GM18505 (cell line): Measurements from ENCODE around the gene SELENOP.

Source experiments
- ATAC-seq: cut with Tn5 transposase; IDR thresholded peaks from one replicate; pipeline ENCODE4 v1.9.1; 2021; ENCODE audit not compliant: unreplicated experiment
- POLR2A ChIP-seq: IDR thresholded peaks from 4 replicates; pipeline ENCODE4 v1.6.1; 2011; ENCODE audit warnings: borderline replicate concordance; ENCODE audit not compliant: insufficient read depth, insufficient read length; ENCODE audit errors: extremely low read depth

SELENOP gene

DNA sequence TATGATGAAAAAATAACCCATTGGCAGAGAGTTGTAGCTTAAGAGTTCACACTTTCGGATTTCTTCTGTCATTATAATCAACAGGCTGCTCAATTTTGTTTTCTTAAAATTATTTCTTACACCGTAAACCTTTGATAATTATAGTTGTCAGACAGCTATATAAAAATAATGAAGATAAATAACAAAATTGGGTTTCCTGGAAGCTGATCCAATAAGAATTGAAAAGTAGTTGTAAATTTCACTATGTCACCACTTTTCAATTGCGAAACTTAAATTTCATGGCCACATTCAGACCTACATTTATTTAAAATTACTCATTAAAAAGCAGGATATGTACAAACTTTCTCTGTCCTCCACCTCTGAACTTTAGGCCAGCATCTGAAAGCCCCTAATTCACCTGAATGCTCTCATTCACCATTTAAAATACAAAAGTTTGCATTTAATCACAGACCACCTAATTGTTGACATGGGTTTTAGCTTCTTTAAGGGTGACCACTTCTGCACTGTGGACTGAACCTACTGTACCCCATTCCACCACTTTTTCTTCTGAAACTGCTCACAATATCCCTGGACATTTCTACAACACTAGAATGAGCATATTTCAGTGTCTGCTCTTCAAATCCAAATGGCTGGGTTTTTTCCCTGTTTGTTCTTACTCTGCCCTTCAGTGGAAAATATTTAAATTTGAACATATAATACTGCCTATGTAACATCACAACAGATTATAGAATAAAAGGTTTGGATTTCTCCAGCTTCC lies 680 bp downstream of the SELENOP start:
- no peak for TF ChIP-seq POLR2A
- ATAC-seq, result no peak

GRCh38 chr5:42808888-42809611 lies 2.6 kb downstream of the SELENOP start:
- ATAC-seq, result no peak
- no peak for TF ChIP-seq POLR2A

DNA sequence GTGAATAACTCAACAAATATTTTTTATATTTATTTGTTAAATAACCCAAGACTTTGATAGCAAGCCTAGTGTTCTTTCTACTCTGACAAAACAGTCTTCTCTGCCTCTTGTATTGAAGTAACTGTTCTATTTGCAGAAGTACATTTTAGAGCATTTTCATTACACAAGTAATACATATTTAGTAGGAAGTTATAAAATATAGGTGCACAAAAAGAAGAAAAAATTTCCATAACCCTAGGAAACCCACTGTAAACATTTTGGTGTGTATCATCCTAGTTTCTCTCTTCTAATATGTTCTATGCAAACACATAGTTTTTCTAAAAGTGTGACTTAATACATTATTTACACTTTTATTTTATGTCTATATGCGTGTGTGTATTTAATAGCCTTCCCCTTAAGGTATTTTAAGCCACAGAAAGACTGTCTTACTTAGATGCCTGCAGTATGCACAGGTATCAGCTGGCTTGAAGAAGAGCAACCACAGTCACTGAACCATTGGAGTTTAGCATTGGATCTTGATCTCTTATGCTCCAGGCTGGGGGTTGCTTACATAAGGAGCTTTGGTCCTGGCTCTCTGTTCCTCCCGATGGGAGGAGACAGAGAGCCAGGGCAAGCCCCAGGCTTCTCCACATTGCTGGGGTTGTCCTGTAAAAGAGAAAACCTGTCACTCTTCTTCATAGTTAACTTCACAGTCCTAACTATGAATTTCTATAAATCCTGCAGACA lies 3.8 kb downstream of the SELENOP start:
- ATAC-seq, result no peak
- TF ChIP-seq POLR2A, result no peak

GRCh38 chr5:42806701-42807262 lies 4.9 kb downstream of the SELENOP start:
- ATAC-seq, result no peak
- TF ChIP-seq POLR2A, result no peak

DNA sequence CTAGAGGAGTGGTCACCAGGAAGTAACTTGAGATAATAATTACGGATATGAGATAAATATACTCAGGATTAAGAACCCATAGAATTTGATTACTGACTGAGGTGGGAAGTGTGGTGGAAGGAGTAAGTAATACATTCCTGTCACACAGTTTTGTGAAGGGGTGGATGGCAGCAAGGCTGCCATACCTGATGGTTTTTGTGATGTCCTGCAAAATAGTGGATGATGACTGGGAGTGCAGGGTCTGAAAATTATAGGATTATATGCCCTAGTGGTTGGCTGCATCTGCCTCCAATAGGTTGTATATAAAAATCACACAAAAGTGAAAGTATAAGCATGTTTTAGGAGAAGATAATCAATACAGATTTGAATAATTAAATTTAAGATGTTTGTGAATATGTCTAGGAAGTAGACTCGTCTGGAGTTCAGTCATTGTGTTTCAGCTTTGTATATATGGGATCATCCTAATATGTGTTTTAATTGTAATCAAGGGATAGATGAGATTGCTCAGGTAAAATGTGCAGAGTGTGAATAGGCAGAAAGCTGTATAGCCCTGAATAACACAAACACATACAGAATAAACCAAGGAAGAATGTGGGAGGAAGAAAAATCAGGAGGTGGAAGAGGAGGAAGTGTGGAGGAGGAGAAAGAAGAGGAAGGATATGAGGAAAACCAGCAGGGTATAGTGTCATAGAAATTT lies 5.5 kb downstream of the SELENOP start:
- ATAC-seq, result no peak
- no peak for TF ChIP-seq POLR2A

GRCh38 chr5:42804717-42805339 lies 6.9 kb downstream of the SELENOP start:
- TF ChIP-seq POLR2A, result no peak
- no peak for ATAC-seq

DNA sequence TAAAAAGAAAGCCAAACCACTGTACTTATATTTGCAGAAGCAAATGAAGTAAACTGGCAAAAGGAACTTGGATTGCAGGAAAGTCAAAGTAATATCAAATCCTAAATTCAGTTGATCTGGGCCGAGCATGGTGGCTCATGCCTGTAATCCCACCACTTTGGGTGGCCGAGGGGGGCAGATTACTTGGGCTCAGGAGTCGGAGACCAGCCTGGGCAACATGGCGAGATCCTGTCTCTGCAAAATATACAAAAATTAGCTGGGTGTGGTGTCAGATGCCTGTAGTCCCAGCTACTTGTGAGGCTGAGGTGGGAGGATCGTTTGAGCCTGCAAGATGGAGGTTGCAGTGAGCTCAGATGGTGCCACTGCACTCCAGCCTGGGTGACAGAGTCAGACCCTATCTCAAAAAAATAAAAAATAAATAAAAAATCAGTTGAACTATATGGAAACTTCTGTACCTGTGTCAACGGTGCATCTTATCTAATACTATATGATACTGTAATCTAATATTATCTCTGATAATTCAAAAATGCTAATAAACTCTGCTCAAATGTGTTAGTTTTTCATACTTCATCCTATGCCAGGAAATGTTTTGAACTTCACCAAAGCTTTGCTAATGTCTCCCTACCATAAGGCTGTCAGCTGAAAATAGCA lies 10.1 kb downstream of the SELENOP start:
- no peak for TF ChIP-seq POLR2A
- ATAC-seq, result no peak

DNA sequence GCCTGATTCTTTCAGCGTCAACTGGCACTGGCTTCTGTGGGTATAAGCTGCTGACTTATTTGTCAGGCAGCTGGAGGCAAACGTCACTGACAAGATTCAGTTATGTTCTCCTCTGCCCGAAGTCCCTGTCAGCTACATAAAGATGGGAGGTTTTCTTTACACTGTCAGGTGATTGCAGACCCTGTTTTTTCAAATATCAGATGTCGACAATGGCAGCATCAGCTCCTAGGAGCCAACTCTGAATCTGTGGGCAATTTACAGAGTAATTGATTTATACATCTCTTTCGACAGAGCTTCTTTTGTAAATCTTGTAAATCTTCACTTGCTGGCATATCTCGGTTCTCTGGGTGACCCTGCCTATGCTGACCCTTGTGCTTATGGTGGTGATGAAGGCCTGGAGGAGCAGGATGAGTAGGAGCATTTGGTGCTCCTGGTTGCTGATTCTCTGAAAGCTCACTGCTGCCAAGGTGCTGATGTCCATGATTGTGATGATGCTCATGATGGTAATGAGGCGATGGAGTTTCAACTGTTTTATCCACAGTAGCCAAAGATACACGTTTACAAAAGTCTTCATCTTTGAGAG lies 10.9 kb downstream of the SELENOP start:
- no peak for ATAC-seq
- no peak for TF ChIP-seq POLR2A

DNA sequence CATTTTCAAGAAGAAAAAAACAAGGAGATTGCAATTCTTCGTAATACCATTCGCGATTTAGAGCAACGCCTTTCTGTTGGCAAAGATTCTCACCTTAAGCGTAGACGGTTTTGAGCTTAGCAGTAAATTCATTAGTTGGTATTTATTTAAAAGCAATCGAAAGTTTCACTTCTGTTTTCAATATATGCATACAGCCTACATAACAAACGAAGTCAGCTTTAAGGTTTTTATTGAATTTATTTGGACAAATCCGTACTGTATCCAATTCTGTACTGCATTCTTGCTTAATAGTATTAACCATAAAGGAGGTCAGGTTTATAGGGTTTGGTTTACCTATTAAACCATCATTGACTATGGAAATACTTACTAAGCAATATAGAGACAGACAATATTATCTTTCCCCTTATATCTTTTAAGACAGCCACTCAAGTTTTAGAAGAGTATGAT lies 12.0 kb downstream of the SELENOP start:
- TF ChIP-seq POLR2A, result no peak

GRCh38 chr5:42799241-42799608 lies 12.5 kb downstream of the SELENOP start:
- no peak for ATAC-seq

More for the DNA sequence above, 12.0 kb downstream of the SELENOP start:
- ATAC-seq, result no peak

GRCh38 chr5:42798284-42799240 lies 13.1 kb downstream of the SELENOP start:
- no peak for ATAC-seq
- TF ChIP-seq POLR2A, result no peak

More at GRCh38 chr5:42799241-42799608, 12.5 kb downstream of the SELENOP start:
- no peak for TF ChIP-seq POLR2A

GRCh38 chr5:42791151-42791550 lies 20.5 kb downstream of the SELENOP start:
- no peak for ATAC-seq
- no peak for TF ChIP-seq POLR2A
